Smooth muscle cell (in vitro differentiated cells): ENCODE measurements around the gene UNC13A. TPM values are rescaled to one million over a fixed set of nuclear protein-coding genes. Genes with fewer than 3 reads are reported as not detected.

ENCODE experiments used
- DNase-seq: peaks from one replicate; lab custom pipeline; 2025; ENCODE audit not compliant: unreplicated experiment; lab: John Stamatoyannopoulos, UW
- H2AFZ ChIP-seq: fragments of 200-600 bp; sonication (generic); 2 replicates; pipeline ENCODE4 v1.6.0; 2016; ENCODE audit warnings: antibody characterized with exemption, low read depth, mild to moderate bottlenecking
- H3F3A ChIP-seq: fragments of 200-600 bp; sonication (generic); 2 replicates; pipeline ENCODE4 v1.6.0; 2017; ENCODE audit warnings: antibody characterized with exemption, low read depth
- H3K27ac ChIP-seq: fragments of 200-600 bp; sonication (generic); 2 replicates; pipeline ENCODE4 v1.5.1; 2016; ENCODE audit warnings: low read depth, mild to moderate bottlenecking
- H3K27me3 ChIP-seq: fragments of 200-600 bp; sonication (generic); 2 replicates; pipeline ENCODE4 v1.6.1; 2016; ENCODE audit warnings: low read depth, mild to moderate bottlenecking
- H3K36me3 ChIP-seq: fragments of 200-600 bp; sonication (generic); 2 replicates; pipeline ENCODE4 v1.5.1; 2016; ENCODE audit warnings: low read depth
- H3K4me1 ChIP-seq: fragments of 200-600 bp; sonication (generic); 2 replicates; pipeline ENCODE4 v1.5.1; 2016; ENCODE audit warnings: low read depth
- H3K4me2 ChIP-seq: fragments of 200-600 bp; sonication (generic); 2 replicates; pipeline ENCODE4 v1.6.0; 2016; ENCODE audit warnings: mild to moderate bottlenecking
- H3K4me3 ChIP-seq: fragments of 200-600 bp; sonication (generic); 2 replicates; pipeline ENCODE4 v1.5.1; 2016; ENCODE audit warnings: mild to moderate bottlenecking
- H3K79me2 ChIP-seq: fragments of 200-600 bp; sonication (generic); 2 replicates; pipeline ENCODE4 v1.6.0; 2016; ENCODE audit warnings: low read depth, mild to moderate bottlenecking
- H3K9ac ChIP-seq: fragments of 200-600 bp; sonication (generic); 2 replicates; pipeline ENCODE4 v1.6.0; 2016; ENCODE audit warnings: low read depth
- H3K9me3 ChIP-seq: fragments of 200-600 bp; sonication (generic); replicated peaks from 2 replicates; pipeline ENCODE4 v1.5.1; 2016; ENCODE audit warnings: low read depth
- H4K20me1 ChIP-seq: fragments of 200-600 bp; sonication (generic); 2 replicates; pipeline ENCODE4 v1.6.0; 2016; ENCODE audit warnings: low read depth
- WGBS: methylation state at CpG from one replicate; pipeline ENCODE4 v1.1.7; 2016; ENCODE audit warnings: low lambda C conversion rate; 5-methylcytosine and 5-hydroxymethylcytosine counted together
- polyA plus RNA-seq: library from polyadenylated mRNA; unstranded; fragments of >200 nt; fragmentation: Nextera tagmentation; extraction: Ambion mirVana; gene quantifications from 2 replicates; pipeline ENCODE4 v1.2.1, GENCODE V29; 2016
- total RNA-seq: library from RNA; depleted of rRNA; stranded (reverse); fragments of >200 nt; gene quantifications from 2 replicates; pipeline ENCODE4 v1.2.3, GENCODE V29; 2014
- TF ChIP-seq, protein P1 (sequence below): fragments of 200-600 bp; sonication (generic); IDR thresholded peaks from 2 replicates; pipeline ENCODE4 v1.5.1; 2017; ENCODE audit warnings: borderline replicate concordance, mild to moderate bottlenecking, antibody characterized with exemption; ENCODE audit not compliant: insufficient read depth, poor library complexity, severe bottlenecking

UNC13A gene
- total and polyA plus RNA-seq, 2 experiments from 2014 or later, result 0.21 to 2.1 TPM

DNA sequence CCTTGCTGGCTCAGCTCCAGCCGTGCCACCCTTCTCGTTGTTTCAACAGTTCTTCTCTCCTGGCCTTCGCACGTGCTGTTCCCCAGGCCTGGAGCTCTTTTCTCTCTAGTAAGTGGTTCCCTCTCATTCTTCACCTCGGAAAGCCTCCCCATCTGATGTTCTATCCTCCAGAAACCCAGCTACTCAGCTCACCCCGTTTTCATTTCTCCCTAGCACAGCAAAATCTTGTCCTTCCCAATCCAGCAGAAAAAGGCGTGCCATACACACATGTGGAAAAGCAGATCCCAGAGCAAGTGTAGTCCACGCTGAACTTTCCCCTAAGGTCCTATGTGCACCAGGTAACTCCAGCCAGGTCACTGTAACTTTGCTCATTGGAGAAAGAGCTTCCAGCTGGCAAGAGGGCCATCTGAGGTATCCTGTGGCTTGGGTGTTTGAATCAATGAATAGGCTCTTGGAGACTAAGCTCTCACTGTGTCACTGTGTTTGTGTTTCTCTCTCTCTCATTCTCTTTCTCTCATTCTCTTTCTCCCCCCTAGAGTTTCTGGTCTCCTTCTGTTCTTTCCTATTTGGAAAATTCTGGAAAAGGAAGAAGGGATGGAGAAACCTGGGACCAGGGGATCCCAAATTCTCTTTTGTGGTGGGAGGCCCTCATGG, 83.7 kb downstream of the UNC13A start:
- no peak overlapping the region for H3K4me3 ChIP-seq
- WGBS, result 92% methylated on average over 8 of the region's 8 CpGs
- no peak overlapping the region for H3K4me2 ChIP-seq
- no peaks in the 10 kb centered on the region for H3K36me3 ChIP-seq
- no peak overlapping the region for H3K9ac ChIP-seq
- DNase-seq, result no peak
- no peaks in the 10 kb centered on the region for H3K9me3 ChIP-seq
- H2AFZ ChIP-seq, result no peak overlapping the region
- peaks cover 3% of the 10 kb centered on the region for H3K27me3 ChIP-seq
- H4K20me1 ChIP-seq, result no peaks in the 10 kb centered on the region
- peaks cover 7% of the 10 kb centered on the region for H3F3A ChIP-seq
- H3K27ac ChIP-seq, result no peak overlapping the region
- no peaks in the 10 kb centered on the region for H3K79me2 ChIP-seq
- TF ChIP-seq, protein P1, sequence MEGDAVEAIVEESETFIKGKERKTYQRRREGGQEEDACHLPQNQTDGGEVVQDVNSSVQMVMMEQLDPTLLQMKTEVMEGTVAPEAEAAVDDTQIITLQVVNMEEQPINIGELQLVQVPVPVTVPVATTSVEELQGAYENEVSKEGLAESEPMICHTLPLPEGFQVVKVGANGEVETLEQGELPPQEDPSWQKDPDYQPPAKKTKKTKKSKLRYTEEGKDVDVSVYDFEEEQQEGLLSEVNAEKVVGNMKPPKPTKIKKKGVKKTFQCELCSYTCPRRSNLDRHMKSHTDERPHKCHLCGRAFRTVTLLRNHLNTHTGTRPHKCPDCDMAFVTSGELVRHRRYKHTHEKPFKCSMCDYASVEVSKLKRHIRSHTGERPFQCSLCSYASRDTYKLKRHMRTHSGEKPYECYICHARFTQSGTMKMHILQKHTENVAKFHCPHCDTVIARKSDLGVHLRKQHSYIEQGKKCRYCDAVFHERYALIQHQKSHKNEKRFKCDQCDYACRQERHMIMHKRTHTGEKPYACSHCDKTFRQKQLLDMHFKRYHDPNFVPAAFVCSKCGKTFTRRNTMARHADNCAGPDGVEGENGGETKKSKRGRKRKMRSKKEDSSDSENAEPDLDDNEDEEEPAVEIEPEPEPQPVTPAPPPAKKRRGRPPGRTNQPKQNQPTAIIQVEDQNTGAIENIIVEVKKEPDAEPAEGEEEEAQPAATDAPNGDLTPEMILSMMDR, result no peak
- H3K4me1 ChIP-seq, result no peaks in the 10 kb centered on the region

DNA sequence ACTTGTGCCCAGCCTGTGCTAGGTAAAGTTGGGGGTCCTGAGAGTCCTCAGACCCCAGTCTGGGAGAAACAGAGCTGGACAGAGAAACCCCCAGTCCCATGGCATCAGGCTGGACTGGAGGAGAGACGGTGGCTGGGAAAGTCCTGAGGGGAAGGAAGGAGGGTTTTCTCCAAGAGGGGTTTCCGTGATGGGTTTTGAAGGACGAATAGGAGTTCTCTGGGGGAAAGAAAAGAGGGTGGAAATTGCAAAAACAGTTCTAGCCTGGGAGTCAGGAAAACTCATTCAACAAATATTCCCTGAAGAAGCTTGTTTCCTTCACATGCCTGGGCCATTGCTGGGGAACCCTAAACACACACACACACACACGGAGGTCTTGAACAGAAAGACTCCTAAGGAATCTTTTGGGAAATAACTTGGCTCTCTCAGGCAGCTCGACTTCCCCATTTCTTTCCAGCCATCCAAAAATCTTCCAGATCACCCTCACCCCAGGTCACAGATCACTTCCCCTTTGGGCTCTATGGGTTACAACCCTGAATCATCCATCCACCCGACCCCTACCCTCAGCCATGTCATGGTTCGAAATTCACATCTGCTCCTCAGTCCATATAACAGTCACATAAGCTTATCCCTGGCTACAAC, 85.2 kb downstream of the UNC13A start:
- Histone ChIP-seq H3K4me2 (no peak overlapping the region), H3K27me3 (peaks cover 3% of the 10 kb centered on the region), H3K27ac (no peak overlapping the region), H3K9me3 (no peaks in the 10 kb centered on the region), H3F3A (peaks cover 7% of the 10 kb centered on the region), H3K4me1 (no peaks in the 10 kb centered on the region), H3K9ac (no peak overlapping the region), H3K4me3 (no peak overlapping the region), H3K36me3 (no peaks in the 10 kb centered on the region), H3K79me2 (no peaks in the 10 kb centered on the region), H2AFZ (no peak overlapping the region), H4K20me1 (no peaks in the 10 kb centered on the region)
- TF ChIP-seq, protein P1, result no peak
- DNase-seq, result no peak
- WGBS, result 84% methylated on average over 7 of the region's 7 CpGs

DNA sequence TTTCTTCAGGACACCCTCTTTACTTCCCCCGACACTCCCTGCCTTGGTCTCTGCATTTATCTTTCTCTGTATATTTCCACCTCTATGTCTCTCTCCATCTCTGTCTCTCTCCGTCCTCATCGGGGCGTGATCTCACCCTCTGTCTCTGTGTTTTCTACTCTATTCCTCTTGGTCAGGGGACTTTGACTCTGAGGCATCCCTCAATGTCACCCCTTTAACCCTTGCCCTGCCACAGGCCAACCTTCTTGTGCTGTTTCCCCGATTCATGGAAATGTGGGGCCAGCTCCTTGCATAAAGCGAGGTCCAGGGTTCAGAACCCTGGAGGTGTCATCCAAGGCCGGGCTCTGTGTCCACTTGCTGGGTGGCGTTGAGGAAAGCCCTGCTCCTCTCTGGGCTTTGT, 85.9 kb downstream of the UNC13A start:
- 73% methylated on average over 8 of the region's 8 CpGs for WGBS
- Histone ChIP-seq H4K20me1 (no peaks in the 10 kb centered on the region), H3K36me3 (no peaks in the 10 kb centered on the region), H3K9ac (no peak overlapping the region), H3K4me2 (no peak overlapping the region), H3K27ac (no peak overlapping the region), H2AFZ (no peak overlapping the region), H3K9me3 (no peaks in the 10 kb centered on the region), H3K79me2 (no peaks in the 10 kb centered on the region), H3K4me3 (no peak overlapping the region), H3K4me1 (no peaks in the 10 kb centered on the region), H3K27me3 (peaks cover 3% of the 10 kb centered on the region), H3F3A (peaks cover 7% of the 10 kb centered on the region)
- TF ChIP-seq, protein P1, result no peak
- no peak for DNase-seq

DNA sequence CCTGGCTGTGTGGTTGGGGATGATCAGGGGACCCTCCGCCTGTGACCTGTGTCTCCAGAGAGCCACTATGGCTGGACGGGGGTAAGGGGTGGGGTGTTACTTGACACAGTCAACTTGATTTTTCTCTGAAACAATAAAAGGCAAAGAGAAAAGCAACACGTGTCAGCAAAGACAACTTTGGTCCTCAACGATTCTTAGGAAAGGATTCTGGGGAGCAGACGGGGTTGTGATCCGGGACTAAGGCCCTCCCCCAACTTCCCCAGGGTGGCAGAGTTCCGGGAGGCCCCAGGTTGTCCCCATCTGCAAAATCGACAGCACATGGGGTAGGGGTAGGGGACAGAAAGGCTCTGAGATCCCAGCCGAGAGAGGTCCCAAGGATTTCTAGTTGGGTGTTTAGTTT, 86.5 kb downstream of the UNC13A start:
- Histone ChIP-seq H3K4me2 (no peak overlapping the region), H3K27me3 (peaks cover 3% of the 10 kb centered on the region), H3K9ac (no peak overlapping the region), H3K9me3 (no peaks in the 10 kb centered on the region), H3K4me3 (no peak overlapping the region), H3K27ac (no peak overlapping the region), H3F3A (peaks cover 7% of the 10 kb centered on the region), H3K4me1 (no peaks in the 10 kb centered on the region), H3K79me2 (no peaks in the 10 kb centered on the region), H4K20me1 (no peaks in the 10 kb centered on the region), H3K36me3 (no peaks in the 10 kb centered on the region), H2AFZ (no peak overlapping the region)
- TF ChIP-seq, protein P1, result no peak
- WGBS, result 61% methylated on average over 9 of the region's 9 CpGs
- DNase-seq, result no peak
